Vagina (tissue), 2 donors: ENCODE measurements around the gene NUP210. TPM values are rescaled to one million over a fixed set of nuclear protein-coding genes. Genes with fewer than 3 reads are reported as not detected.

Experiments used
- DNase-seq, 2 donors: peaks; one replicate each; pipeline ENCODE4 v3.0.0-alpha.2; 2017; ENCODE audit errors: extremely low spot score in 2 of 2
- H3K27ac ChIP-seq: fragments of 200-600 bp; sonication (generic); one replicate; pipeline ENCODE4 v1.5.1; 2019
- H3K27me3 ChIP-seq: fragments of 200-600 bp; sonication (generic); one replicate; pipeline ENCODE4 v1.5.1; 2019
- H3K36me3 ChIP-seq, 2 donors: fragments of 200-600 bp; sonication (generic); one replicate each; pipeline ENCODE4 v1.5.1; 2017 to 2019
- H3K4me1 ChIP-seq: fragments of 200-600 bp; sonication (generic); one replicate; pipeline ENCODE4 v1.5.1; 2019
- H3K4me3 ChIP-seq, 2 donors: fragments of 200-600 bp; sonication (generic); 1 replicate in 1 of 2; 2 replicates in 1 of 2; pipeline ENCODE4 v1.5.1; 2016 to 2019
- H3K9me3 ChIP-seq: fragments of 200-600 bp; sonication (generic); one replicate; pipeline ENCODE4 v1.5.1; 2019
- POLR2A ChIP-seq, 2 donors: fragments of 450-650 bp; IDR thresholded peaks; one replicate each; pipeline ENCODE4 v1.6.1; 2017; ENCODE audit warnings: antibody characterized with exemption in 2 of 2, mild to moderate bottlenecking in 2 of 2, moderate library complexity in 2 of 2
- POLR2AphosphoS5 ChIP-seq, 2 donors: sonication (generic); formaldehyde crosslinking; IDR thresholded peaks; one replicate each; pipeline ENCODE4 v1.9.0; 2017; ENCODE audit warnings: antibody characterized with exemption in 2 of 2, mild to moderate bottlenecking in 2 of 2, low read depth in 1 of 2; ENCODE audit not compliant: insufficient read depth in 1 of 2
- intact Hi-C: fragments of 100-400 bp; cut with DNase I; formaldehyde crosslinking; loops from one replicate; pipeline ENCODE4 v1.15.1; 2023
- total RNA-seq: library from RNA; depleted of rRNA; stranded (reverse); fragments of >200 nt; gene quantifications from one replicate; pipeline ENCODE4 v1.2.3, GENCODE V29; 2016
- TF ChIP-seq, protein P1 (sequence below), 3 experiments: fragments of 450-650 bp in 2 of 3; fragments of 200-600 bp in 1 of 3; sonication (generic) in 1 of 3; IDR thresholded peaks; one replicate each; pipeline ENCODE4 v1.5.1; 2017 to 2019; ENCODE audit warnings: antibody characterized with exemption in 3 of 3, mild to moderate bottlenecking in 2 of 3, moderate library complexity in 2 of 3

NUP210 gene
- total RNA-seq, 1 donor from 2014 or later = 10.1 TPM

DNA sequence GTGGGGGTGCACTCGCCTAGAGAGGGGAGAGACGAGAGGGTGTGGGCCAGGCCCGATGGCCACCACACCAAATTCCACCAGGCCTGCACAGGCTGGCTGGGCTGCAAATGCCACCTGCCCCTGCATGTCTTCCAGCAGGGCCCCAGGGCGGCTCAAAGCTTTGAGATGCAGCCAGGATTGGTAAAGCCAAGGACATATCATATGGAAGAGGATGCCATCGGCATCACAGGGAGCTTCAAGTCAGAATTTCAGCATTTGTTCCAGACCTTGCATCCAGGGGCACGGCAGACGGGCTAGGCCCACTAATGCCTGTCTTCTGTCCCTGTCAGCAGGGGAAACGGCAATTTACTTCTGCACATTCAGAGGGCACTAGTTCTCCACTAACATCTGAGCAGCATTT lies 97.8 kb downstream of the NUP210 start:
- H3K27ac ChIP-seq = no peak overlapping the region
- TF ChIP-seq POLR2A (IDR thresholded peaks at IDR 0.05) (no peak), POLR2AphosphoS5 (IDR thresholded peaks at IDR 0.05; ENCODE audit: insufficient read depth in 1 of 2, low read depth in 1 of 2) (no peak)
- TF ChIP-seq, protein P1, sequence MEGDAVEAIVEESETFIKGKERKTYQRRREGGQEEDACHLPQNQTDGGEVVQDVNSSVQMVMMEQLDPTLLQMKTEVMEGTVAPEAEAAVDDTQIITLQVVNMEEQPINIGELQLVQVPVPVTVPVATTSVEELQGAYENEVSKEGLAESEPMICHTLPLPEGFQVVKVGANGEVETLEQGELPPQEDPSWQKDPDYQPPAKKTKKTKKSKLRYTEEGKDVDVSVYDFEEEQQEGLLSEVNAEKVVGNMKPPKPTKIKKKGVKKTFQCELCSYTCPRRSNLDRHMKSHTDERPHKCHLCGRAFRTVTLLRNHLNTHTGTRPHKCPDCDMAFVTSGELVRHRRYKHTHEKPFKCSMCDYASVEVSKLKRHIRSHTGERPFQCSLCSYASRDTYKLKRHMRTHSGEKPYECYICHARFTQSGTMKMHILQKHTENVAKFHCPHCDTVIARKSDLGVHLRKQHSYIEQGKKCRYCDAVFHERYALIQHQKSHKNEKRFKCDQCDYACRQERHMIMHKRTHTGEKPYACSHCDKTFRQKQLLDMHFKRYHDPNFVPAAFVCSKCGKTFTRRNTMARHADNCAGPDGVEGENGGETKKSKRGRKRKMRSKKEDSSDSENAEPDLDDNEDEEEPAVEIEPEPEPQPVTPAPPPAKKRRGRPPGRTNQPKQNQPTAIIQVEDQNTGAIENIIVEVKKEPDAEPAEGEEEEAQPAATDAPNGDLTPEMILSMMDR (IDR thresholded peaks at IDR 0.05) = no peak
- H3K4me3 ChIP-seq = no peak overlapping the region
- DNase-seq = no peak
- intact Hi-C loops = no loop called here
- H3K4me1 ChIP-seq = no peaks in the 10 kb centered on the region
- no peaks in the 10 kb centered on the region for H3K9me3 ChIP-seq
- H3K36me3 ChIP-seq = no peaks in the 10 kb centered on the region
- H3K27me3 ChIP-seq = no peaks in the 10 kb centered on the region

DNA sequence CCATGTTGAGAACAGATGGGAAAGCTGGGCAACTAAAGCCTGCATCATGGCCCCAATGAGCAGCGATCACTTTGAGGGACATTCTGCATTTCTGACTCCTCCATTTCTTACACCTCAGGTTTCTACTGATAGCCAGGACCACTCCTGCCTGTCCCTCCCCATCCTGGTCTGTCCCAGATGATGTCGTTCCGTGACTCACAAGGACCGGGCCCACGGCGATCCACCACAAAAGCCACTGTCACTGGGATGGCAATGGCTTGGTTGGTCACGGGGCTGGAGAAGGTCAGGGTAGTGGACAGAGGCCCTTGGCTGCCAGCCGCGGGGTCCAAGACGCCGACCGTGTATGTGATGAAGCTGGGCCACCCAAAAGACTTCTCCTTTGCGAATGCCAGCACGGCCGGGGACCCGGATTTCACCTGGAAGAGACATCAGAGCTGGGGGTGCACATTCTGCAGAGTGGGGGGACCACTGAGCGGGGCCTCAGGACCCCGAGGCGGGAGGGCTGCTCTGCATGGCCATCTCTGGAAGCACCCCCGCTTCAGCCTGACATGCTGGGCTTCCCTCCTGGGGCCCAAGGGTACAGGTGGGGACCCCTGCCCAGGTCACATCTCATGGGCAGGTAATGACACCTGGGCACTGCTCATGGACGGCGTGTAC lies 100.4 kb downstream of the NUP210 start:
- DNase-seq = no peak
- no peaks in the 10 kb centered on the region for H3K4me1 ChIP-seq
- H3K9me3 ChIP-seq = no peaks in the 10 kb centered on the region
- intact Hi-C loops = loop anchor here (10.0 kb wide), 1 partner anchor 145 kb away; no protein-coding TSS in a partner anchor
- no peak overlapping the region for H3K4me3 ChIP-seq
- H3K27ac ChIP-seq = no peak overlapping the region
- no peak for TF ChIP-seq POLR2AphosphoS5 (IDR thresholded peaks at IDR 0.05; ENCODE audit: insufficient read depth in 1 of 2, low read depth in 1 of 2)
- TF ChIP-seq POLR2A (IDR thresholded peaks at IDR 0.05) = no peak
- TF ChIP-seq, protein P1 (IDR thresholded peaks at IDR 0.05) = no peak
- no peaks in the 10 kb centered on the region for H3K27me3 ChIP-seq
- H3K36me3 ChIP-seq = no peaks in the 10 kb centered on the region

DNA sequence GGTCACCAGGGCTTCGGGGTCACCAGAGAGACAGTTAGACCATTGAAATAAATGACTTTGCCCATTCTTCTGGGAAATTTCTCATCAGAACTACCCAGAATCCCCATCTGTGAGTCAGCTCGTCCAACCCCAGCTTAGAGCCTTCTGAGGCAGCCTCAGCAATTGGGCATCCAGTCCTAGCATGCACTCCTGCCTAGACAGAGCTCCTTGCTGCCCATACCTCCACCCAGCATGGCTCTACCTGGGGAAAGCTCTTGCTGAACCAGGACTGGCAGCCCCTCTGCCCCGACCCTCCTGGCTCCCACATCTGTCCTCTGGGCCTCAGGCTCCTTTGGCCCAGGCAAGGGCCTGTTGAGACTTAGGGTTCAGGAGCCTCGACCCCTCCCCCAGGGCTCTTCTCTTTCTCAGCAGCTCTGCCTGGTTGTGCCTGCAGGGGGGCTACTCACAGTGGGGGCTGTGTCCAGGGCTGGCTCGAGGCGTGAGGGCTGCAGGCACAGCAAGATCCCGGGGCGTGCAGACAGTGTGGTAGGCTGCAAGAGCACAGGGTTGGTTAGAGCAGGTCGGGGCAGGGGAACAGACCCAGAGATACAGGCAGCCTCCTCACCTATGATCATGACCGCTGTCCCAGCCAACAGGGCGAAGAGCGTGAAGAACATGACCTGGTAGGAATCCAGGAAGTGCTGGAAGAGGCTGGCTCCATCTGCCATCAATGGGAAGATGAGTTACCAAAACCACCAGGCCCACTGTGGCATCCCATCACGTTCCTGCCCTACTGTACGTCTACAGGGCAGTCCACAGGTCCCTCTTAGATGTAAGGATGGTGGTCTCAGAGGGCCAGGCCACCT lies 101.3 kb downstream of the NUP210 start:
- H3K27me3 ChIP-seq = no peaks in the 10 kb centered on the region
- H3K4me1 ChIP-seq = no peaks in the 10 kb centered on the region
- TF ChIP-seq POLR2AphosphoS5 (IDR thresholded peaks at IDR 0.05; ENCODE audit: insufficient read depth in 1 of 2, low read depth in 1 of 2) (no peak), POLR2A (IDR thresholded peaks at IDR 0.05) (no peak)
- TF ChIP-seq, protein P1 (IDR thresholded peaks at IDR 0.05) = no peak
- H3K9me3 ChIP-seq = no peaks in the 10 kb centered on the region
- intact Hi-C loops = loop anchor here (10.0 kb wide), 1 partner anchor 146 kb away; no protein-coding TSS in a partner anchor
- no peak for DNase-seq
- H3K36me3 ChIP-seq = no peaks in the 10 kb centered on the region
- no peak overlapping the region for H3K4me3 ChIP-seq
- no peak overlapping the region for H3K27ac ChIP-seq

DNA sequence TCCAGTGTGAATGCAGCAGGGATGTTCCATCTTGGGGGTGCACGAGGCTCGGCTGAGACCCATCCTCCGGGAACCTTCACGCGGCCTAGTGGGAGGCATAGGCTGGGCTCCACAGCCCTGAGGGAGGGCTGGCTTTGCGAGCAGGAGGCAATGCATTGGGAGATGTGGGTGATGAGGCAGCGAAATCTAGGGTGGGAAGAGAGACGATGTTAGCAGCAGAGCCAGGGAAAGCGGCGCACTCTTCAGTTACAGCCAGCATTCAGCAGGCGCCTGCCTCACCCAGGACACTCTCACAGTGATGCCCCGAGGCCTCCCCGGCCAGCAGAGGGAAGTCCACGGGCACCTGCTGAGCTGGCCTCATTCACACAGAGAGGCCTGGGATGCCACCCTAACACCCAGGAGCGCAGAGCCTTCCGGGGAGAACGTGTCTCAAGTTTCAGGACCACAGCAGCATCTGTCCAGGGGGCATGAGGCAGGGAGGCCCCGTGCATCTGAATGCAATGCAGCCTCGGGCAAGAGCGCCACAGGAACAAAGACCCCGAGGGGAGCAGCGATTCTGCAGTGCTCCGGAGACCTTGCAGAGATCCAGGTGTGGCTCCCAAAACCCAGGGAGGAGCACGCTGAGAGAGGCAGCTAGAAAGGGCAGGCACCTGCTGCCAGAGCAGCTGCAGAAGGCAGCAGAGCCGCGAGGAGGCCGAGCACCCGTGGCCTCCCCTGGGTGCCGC lies 102.4 kb downstream of the NUP210 start:
- Histone ChIP-seq H3K36me3 (no peaks in the 10 kb centered on the region), H3K27me3 (no peaks in the 10 kb centered on the region), H3K27ac (no peak overlapping the region), H3K4me3 (no peak overlapping the region), H3K9me3 (no peaks in the 10 kb centered on the region), H3K4me1 (no peaks in the 10 kb centered on the region)
- TF ChIP-seq, protein P1 (IDR thresholded peaks at IDR 0.05) = no peak
- TF ChIP-seq POLR2A (IDR thresholded peaks at IDR 0.05) (no peak), POLR2AphosphoS5 (IDR thresholded peaks at IDR 0.05; ENCODE audit: insufficient read depth in 1 of 2, low read depth in 1 of 2) (no peak)
- intact Hi-C loops = loop anchor here (10.0 kb wide), 1 partner anchor 147 kb away; no protein-coding TSS in a partner anchor
- no peak for DNase-seq
